ENCODE results near the gene PMS1.
"Not testable (repeated sequence)": the region's sequence is repeated elsewhere in the genome, so short reads cannot be mapped to it uniquely, and the experiment has no call there.

PMS1 gene

GRCh38 chr2:189866296-189866695 lies 82.0 kb downstream of the PMS1 start:
- no peak for DNase-seq

- no peak for DNase-seq
These were observed 84.6 kb downstream of the PMS1 start for GRCh38 chr2:189868896-189869295.

GRCh38 chr2:189870381-189871085 lies 86.3 kb downstream of the PMS1 start:
- DNase-seq: no peak

- DNase-seq: no peak
These were observed 89.4 kb downstream of the PMS1 start for GRCh38 chr2:189873696-189874095.

- DNase-seq: no peak
These were observed 90.5 kb downstream of the PMS1 start for GRCh38 chr2:189874586-189875320.

- no peak for DNase-seq
These were observed 92.0 kb downstream of the PMS1 start for GRCh38 chr2:189876271-189876670.

GRCh38 chr2:189879716-189880081 lies 95.4 kb downstream of the PMS1 start:
- DNase-seq: no peak

GRCh38 chr2:189880429-189880828 lies 96.2 kb downstream of the PMS1 start:
- no peak for DNase-seq

- DNase-seq: no peak
These were observed 96.7 kb downstream of the PMS1 start for GRCh38 chr2:189880832-189881492.

- no peak for DNase-seq
These were observed 101.1 kb downstream of the PMS1 start for GRCh38 chr2:189885368-189885767.

GRCh38 chr2:189892546-189893294 lies 108.5 kb downstream of the PMS1 start:
- not testable (repeated sequence) for DNase-seq

- no peak for DNase-seq
These were observed 112.6 kb downstream of the PMS1 start for GRCh38 chr2:189896809-189897208.

- DNase-seq: no peak
These were observed 114.9 kb downstream of the PMS1 start for GRCh38 chr2:189899101-189899500.

GRCh38 chr2:189900726-189901125 lies 116.5 kb downstream of the PMS1 start:
- DNase-seq: no peak

GRCh38 chr2:189901664-189902063 lies 117.4 kb downstream of the PMS1 start:
- DNase-seq: no peak

- DNase-seq: no peak
These were observed 129.6 kb downstream of the PMS1 start for GRCh38 chr2:189913821-189914220.

- no peak for DNase-seq
These were observed 132.4 kb downstream of the PMS1 start for GRCh38 chr2:189916651-189917050.

All from activated effector memory CD4-positive, alpha-beta T cell treated with Interleukin-2 at 50 U/mL for 16 hours (primary cell).